G401 (cell line): ENCODE results near the gene APP. TPM values are rescaled to one million over a fixed set of nuclear protein-coding genes. Genes with fewer than 3 reads are reported as not detected.

Experiments used
- DNase-seq: peaks from one replicate; pipeline ENCODE4 v3.0.0-alpha.2; 2015; ENCODE audit warnings: low spot score
- in situ Hi-C: cut with HindIII; loops from 2 replicates; pipeline ENCODE4 v1.10.0; 2016; ENCODE audit warnings: low sequenced_read_pairs, mixed read lengths
- total RNA-seq: library from RNA; depleted of rRNA; stranded (reverse); fragments of >200 nt; shearing (Covaris generic); gene quantifications from 2 replicates; pipeline ENCODE4 v1.2.3, GENCODE V29; 2014

The APP gene
- total RNA-seq, 1 experiment from 2014 or later, result 254 TPM

GRCh38 chr21:25836396-25836795, 334.2 kb downstream of the APP start:
- no peak for DNase-seq
- in situ Hi-C loops, result no loop called here

- in situ Hi-C loops, result no loop called here
- DNase-seq, result no peak
These were observed 336.2 kb downstream of the APP start for GRCh38 chr21:25834381-25834780.

GRCh38 chr21:25831300-25831960, 339.1 kb downstream of the APP start:
- in situ Hi-C loops, result no loop called here
- no peak for DNase-seq
